GM19324 (cell line): ENCODE results near the gene HOXA13.

Experiments
- ATAC-seq: cut with Tn5 transposase; IDR thresholded peaks from one replicate; pipeline ENCODE4 v1.9.1; 2021; ENCODE audit warnings: mild to moderate bottlenecking, moderate library complexity; ENCODE audit not compliant: unreplicated experiment, low FRiP score

Gene HOXA13

GRCh38 chr7:27172315-27172774, 27.5 kb downstream of the HOXA13 start:
- no peak for ATAC-seq

GRCh38 chr7:27171637-27172314, 28.1 kb downstream of the HOXA13 start:
- ATAC-seq, result no peak

GRCh38 chr7:27171325-27171636, 28.6 kb downstream of the HOXA13 start:
- ATAC-seq, result no peak

DNA sequence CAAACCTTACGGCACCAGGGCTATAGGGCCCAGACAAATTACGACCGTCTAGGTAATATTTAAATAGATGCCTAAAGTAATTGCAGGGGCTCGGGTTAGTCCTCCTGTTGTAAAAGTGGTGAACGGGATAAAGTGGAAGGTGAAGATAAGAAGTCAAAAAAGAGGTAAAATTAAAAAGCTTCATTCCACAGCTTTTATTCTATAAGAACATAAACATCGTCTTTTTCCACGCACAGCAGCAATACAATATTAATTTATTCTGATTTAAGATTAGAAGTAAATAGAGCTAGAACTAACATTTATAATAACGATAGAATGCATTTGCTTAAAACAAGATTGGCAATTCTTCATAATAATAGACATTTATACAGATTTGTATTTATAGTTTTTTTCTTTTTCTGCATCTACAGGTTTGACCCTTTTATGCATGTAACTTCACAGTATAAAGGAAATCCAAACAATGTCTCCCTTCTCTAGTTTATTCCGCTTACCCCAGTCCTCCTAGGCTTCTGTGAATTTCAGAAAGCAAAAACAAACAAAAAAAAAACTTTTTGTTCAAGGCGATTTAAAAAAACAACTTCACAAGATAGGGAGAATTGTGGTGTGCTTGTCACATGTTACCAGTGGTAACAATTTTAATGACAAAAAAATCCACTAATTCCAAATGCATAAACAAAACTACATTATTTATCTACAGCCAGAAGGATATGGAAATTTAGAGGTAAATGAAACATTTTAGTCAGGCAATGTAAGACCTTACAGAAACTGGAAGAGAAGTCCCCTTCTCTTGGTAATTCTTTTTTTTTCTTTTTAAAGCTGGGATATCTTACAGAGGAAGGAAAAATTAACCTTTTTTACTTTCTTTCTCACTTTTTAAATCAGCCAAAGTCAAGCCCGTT, 29.2 kb downstream of the HOXA13 start:
- no peak for ATAC-seq

DNA sequence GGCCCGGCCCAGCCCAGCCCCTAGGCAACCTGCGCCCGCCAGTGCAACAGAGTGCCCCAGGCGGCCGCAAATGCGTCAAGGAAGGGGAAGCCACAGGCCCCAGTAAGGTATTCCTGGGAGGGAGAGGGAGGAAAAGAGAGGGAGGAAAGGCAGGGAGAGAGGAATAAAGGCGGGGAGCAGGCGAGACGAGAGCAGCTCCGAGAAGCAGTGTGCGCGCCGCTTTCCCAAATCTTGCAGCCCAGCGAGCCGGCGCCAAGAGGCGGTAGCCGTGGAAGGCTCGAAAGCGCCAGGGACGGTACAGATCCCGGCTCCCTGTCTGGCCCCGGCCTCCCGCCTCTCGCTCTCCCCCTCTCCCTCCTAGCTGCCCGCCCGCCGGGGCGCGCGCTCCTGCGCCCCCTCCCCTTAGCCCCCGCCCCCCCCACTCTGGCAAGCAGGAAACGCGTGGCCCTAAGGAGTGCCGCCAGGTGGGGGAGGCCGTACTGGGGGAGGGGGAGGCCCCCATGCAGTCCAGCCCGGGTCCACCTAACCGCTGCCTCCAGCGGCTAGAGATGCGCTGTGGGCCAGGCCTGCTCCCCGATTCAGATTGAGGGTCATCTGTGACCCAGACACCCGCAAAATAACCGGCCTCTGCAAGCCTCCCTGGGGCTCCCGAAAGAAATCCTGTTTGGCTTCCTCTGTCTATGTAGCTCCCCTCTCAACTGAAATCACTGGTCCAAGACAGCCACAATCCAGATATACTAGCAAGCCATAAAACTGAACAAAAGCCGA, 30.0 kb downstream of the HOXA13 start:
- no peak for ATAC-seq

GRCh38 chr7:27168265-27168947, 31.5 kb downstream of the HOXA13 start:
- no peak for ATAC-seq

DNA sequence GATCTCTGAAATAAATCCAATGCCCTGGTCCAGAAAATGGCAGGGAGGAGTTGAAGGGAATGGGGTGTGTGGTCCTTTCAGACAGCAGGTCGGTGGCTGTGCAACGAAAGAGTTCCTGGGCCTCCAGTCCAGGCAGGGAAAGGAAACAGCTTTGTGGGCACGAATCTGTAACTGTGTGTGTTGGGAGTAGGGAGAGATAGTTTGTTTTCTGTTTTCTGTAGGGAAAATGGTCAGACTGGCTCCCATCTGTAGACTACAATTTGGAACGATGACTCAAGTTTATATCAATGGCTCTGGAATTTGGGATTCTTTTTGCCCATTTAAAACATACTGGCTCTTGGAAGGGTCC, 32.0 kb downstream of the HOXA13 start:
- no peak for ATAC-seq

GRCh38 chr7:27166531-27167505, 33.1 kb downstream of the HOXA13 start:
- ATAC-seq, result no peak

DNA sequence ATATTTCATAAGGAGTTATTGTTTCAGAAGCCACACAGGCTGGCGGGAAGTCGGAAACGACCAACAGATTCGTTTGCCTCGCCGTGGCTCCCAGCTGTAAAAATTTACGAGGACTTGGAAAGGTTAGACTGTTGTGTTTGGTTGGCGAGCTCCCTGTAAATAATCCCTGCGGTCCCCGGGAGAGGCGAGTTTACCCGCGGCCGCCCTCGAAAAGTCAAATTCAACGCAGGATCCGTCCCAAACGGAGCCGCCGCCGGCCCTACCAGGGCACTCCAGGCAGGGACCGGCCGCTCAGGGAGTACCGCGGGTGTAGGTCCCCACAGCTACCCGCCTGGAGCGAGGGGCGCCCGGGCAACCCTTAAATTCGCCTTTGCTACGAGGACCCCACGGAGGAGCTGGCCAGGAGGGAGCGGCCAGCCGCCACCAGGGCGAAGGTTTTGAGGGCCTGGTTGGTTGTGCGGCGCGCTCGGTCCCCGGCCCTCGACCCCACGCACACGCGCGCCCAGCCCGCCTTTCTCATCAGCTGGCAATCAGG, 33.8 kb downstream of the HOXA13 start:
- ATAC-seq, result no peak

DNA sequence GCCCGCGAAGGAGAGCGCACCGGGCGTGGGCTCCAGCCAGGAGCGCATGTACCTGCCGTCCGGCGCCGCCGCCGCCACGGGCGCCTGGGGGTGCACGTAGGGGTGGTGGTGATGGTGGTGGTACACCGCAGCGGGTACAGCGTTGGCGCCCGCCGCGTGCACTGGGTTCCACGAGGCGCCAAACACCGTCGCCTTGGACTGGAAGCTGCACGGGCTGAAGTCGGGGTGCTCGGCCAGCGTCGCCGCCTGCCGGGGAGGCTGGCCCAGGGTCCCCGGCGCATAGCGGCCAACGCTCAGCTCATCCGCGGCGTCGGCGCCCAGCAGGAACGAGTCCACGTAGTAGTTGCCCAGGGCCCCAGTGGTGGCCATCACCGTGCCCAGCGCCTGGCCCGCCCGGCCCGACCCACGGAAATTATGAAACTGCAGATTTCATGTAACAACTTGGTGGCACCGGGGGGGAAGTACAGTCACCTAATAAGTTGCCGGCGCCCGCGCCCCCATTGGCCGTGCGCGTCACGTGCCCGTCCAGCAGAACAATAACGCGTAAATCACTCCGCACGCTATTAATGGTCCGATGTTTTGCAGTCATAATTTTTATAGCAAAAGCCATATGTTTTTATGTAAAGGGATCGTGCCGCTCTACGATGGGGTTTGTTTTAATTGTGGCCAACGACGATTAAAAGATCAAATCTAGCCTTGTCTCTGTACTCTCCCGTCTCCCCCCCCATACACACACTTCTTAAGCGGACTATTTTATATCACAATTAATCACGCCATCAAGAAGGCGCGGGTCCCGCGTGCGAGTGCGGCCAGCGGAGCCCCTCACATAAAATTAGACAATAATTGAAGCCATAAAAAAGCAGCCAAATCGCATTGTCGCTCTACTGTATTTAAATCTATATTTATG, 34.5 kb downstream of the HOXA13 start, which contains the start of gene HOXA9:
Gene HOXA9 (minus strand): TSS at position 449 of the 907 bp plus-strand sequence. CDS start 80 bp downstream, at position 369.
- no peak for ATAC-seq

DNA sequence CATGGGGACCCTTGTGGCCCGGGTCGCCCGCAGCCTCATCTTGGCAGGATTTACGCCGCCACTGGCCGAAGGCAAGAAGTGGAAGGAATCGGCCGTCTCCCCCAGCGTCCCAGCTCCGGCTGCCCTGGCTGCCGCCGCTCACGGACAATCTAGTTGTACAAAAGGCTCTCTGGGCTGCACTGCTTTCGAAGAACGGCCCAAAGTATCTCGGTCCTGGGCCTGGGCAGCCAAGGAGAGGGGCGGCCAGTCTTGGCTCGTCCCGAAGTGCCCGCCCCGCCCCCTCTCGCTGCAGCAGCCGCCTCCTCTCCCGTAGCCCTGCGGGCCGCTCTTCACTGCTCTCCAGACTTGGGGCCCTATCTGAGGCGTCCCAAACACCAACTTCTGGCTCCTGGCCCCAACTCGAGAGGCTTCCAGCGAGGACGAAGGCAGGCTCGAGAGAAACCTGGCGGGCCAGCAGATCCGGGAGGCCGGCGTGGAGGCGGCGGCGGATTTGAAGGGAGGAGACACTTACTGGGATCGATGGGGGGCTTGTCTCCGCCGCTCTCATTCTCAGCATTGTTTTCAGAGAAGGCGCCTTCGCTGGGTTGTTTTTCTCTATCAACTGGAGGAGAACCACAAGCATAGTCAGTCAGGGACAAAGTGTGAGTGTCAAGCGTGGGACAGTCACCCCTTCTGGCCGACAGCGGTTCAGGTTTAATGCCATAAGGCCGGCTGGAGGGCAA, 35.4 kb downstream of the HOXA13 start:
- ATAC-seq, result no peak

GRCh38 chr7:27164045-27164366, 35.9 kb downstream of the HOXA13 start:
- ATAC-seq, result no peak

- no peak for ATAC-seq
These were observed 36.4 kb downstream of the HOXA13 start for GRCh38 chr7:27163288-27164044.

GRCh38 chr7:27162561-27163287, 37.2 kb downstream of the HOXA13 start:
- no peak for ATAC-seq

DNA sequence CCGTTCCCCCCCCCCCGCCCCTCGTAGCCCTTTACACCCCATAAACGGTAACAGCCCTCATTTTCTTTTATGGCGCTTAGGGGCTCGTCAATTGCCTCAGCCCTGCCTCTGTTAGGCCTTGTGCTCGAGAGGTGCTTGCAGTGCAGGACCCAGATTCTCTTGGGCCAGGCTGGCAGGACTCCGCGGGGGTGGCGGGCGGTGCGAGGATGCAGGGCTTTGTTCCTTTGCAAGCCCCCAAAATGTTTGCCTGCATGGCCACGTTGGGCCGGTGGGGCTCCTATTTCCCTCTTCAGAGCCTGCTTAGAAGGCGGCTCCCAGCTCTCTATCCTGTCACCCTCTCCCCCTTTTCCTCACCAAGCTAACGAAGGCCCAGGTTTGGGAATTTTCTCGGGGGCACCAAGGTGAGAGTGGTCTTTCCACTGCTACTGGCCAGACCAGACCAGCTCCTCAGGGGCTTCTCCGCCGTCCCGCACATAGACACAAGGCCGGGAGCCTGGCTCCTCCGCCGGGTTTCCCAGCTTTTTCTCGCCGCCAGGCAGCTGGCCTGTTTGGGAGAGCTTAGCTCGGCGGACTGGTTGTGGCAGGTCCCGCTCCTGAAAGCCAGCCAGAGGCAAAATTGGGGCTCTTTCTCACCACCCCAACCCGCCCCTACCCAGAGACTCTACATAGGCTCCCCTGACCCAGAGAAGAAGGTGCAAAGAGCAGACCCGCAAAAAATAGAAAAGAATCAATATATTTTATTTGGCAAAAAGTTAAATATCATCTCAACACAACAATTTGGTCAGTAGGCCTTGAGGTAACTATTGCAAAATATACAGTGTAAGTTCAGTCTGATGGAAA, 38.0 kb downstream of the HOXA13 start:
- ATAC-seq, result no peak
